ENCODE measurements around the gene ZFYVE1. TPM values are rescaled to one million over a fixed set of nuclear protein-coding genes. Genes with fewer than 3 reads are reported as not detected.

The ZFYVE1 gene
- total and polyA plus RNA-seq, 2 of the 13 experiments (the other 11 are each of a cell fraction or from before 2014, with no cell fraction given) = 2.6 to 5.3 TPM

GRCh38 chr14:73058224-73058921 lies 31.5 kb upstream of the ZFYVE1 start, which contains the start of gene RBM25 (continued):
- TF ChIP-seq TIGD3 (CRISPR knock-in tag; IDR thresholded peaks at IDR 0.05; ENCODE audit: borderline replicate concordance) (0 out of 2 replicates have a peak, but pooled peaks have one; percentile 24), TCF12 (IDR thresholded peaks at IDR 0.05) (no peak), TCF12 (CRISPR knock-in tag; IDR thresholded peaks at IDR 0.05) (no peak), GRHL1 (CRISPR knock-in tag; conservative IDR thresholded peaks at IDR 0.05) (no peak), EEA1 (CRISPR knock-in tag; IDR thresholded peaks at IDR 0.05; ENCODE audit: borderline replicate concordance) (no peak), HMG20A (CRISPR knock-in tag; IDR thresholded peaks at IDR 0.05; ENCODE audit: borderline replicate concordance) (no peak; the same call in 1 of the 2 replicates), THAP11 (CRISPR knock-in tag; IDR thresholded peaks at IDR 0.05) (peak; percentile 93), ZNF674 (CRISPR knock-in tag; IDR thresholded peaks at IDR 0.05; ENCODE audit: low read depth) (no peak), ZNF639 (CRISPR knock-in tag; conservative IDR thresholded peaks at IDR 0.05) (no peak; the same call in none of the 2 replicates), SP1 (IDR thresholded peaks at IDR 0.05) (no peak), SP1 (CRISPR knock-in tag; IDR thresholded peaks at IDR 0.05) (peak; percentile 74), TGIF2 (CRISPR knock-in tag; IDR thresholded peaks at IDR 0.05) (no peak; the same call in none of the 2 replicates), ZFP36L1 (CRISPR knock-in tag; IDR thresholded peaks at IDR 0.05) (peak; percentile 76; the same call in 1 of the 2 replicates), MYC (CRISPR knock-in tag; IDR thresholded peaks at IDR 0.05; ENCODE audit: borderline replicate concordance) (peak; percentile 91), ZNF432 (CRISPR knock-in tag; IDR thresholded peaks at IDR 0.05; ENCODE audit: borderline replicate concordance) (no peak), ZNF577 (CRISPR knock-in tag; IDR thresholded peaks at IDR 0.05; ENCODE audit: borderline replicate concordance, low read depth) (no peak), RNF2 (conservative IDR thresholded peaks at IDR 0.05; ENCODE audit: low read depth) (no peak), ZKSCAN8 (CRISPR knock-in tag; IDR thresholded peaks at IDR 0.05; ENCODE audit: borderline replicate concordance) (peak; percentile 70; the same call in 1 of the 2 replicates), NR2F2 (IDR thresholded peaks at IDR 0.05; ENCODE audit: borderline replicate concordance, low read depth) (peak; percentile 21; the same call in 1 of the 2 replicates), GTF3A (CRISPR knock-in tag; conservative IDR thresholded peaks at IDR 0.05) (no peak), ZNF576 (CRISPR knock-in tag; IDR thresholded peaks at IDR 0.05) (no peak), ZNF350 (CRISPR knock-in tag; IDR thresholded peaks at IDR 0.05; ENCODE audit: borderline replicate concordance, low read depth) (peak; percentile 79; the same call in 1 of the 2 replicates), HDAC2 (CRISPR knock-in tag; IDR thresholded peaks at IDR 0.05) (peak; percentile 66), MEIS1 (CRISPR knock-in tag; IDR thresholded peaks at IDR 0.05; ENCODE audit: borderline replicate concordance) (0 out of 2 replicates have a peak, but pooled peaks have one; percentile 17), SP5 (CRISPR knock-in tag; IDR thresholded peaks at IDR 0.05; ENCODE audit: borderline replicate concordance, low read depth) (peak; percentile 66)

Measured in HepG2 (cell line).